ENCODE measurements around the gene CDHR3.
"Not testable (repeated sequence)": the region's sequence is repeated elsewhere in the genome, so short reads cannot be mapped to it uniquely, and the experiment has no call there.

CDHR3 gene

DNA sequence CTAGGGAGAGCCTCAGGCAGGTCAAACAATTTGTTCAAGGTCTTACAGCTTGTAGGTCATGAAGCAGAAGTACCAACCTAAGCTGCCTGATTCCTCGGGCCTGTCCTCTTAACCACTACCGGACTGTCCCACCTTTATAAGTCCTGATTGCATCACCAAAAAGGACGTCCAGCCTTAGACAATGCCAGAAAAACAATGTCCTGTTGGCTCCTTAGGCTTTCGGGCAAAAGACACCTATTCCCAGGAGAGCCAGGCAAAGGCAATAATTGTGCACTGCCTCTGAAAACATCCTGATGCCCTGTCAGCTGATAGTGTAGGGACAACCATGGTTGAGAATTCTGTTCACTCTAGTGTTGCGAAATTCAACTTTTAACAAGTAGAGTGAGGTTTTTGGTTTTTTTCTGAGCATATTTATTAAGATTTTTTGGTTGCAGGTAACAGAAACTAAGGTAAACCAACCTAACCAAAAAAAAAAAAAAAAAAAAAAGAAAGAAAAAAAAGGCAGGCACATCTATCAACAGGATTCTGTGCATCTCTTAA lies 40.5 kb downstream of the CDHR3 start:
- DNase-seq: no peak

DNA sequence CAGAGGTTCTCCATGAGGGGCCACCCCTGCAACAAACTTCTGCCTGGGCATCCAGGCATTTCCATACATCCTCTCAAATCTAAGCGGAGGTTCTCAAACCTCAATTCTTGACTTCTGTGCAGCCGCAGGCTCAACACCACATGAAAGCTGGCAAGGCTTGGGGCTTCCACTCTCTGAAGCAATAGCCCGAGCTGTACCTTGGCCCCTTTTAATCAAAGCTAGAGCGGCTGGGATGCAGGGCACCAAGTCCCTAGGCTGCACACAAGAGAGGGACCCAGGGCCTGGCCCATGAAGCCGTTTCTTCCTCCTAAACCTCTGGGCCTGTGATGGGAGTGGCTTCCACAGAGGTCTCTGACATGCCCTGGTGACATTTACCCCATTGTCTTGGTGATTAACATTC lies 43.8 kb downstream of the CDHR3 start:
- DNase-seq: no peak

DNA sequence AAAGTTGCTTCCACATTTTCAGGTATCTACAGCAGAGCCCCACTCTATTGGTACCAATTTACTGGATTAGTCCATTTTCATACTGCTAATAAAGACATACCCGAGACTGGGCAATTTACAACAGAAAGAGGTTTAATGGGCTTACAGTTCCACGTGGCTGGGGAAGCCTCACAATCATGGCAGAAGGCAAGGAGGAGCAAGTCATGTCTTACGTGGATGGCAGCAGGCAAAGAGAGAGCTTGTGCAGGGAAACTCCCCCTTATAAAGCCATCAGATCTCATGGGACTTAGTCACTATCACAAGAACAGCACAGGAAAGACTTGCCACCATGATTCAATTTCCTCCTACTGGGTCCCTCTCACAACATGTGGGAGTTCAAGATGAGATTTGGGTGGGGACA lies 44.7 kb downstream of the CDHR3 start:
- DNase-seq: not testable (repeated sequence)

DNA sequence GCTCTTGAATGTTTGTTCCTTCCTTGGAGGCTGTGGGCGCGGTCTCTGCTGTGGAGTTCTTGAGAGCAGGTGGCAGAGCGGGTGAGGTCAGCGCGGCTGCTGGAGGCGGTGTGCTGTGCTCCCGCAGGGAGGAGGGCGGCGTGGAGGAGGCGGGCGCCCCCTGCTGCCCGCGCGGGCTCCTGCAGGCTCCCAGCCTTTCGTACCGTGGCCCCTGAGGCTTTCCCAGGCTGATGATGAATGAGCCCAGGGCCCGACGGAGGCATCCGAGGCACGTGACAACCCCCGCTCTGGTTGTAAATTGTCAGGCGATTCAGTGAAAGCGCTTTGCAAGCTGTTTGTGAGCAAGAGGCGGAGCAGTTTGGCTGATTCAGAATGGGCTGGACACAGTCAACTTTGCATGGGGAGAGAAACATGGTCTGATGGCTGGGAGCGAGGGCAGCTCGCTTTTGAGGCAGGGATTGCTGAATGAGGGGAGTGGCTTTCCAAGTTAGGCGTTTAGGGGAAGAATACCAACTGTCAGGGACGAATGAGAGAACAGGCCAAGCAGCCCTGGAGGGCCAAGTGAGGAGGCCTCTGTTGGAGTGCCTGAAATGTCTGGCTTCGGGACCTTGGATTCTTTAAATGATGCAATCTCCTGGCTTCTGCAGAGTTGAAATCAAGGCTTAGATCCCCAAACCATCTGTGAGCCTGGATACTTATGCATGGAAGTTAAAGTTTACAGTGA lies 46.6 kb downstream of the CDHR3 start:
- peak; percentile 69 for DNase-seq

DNA sequence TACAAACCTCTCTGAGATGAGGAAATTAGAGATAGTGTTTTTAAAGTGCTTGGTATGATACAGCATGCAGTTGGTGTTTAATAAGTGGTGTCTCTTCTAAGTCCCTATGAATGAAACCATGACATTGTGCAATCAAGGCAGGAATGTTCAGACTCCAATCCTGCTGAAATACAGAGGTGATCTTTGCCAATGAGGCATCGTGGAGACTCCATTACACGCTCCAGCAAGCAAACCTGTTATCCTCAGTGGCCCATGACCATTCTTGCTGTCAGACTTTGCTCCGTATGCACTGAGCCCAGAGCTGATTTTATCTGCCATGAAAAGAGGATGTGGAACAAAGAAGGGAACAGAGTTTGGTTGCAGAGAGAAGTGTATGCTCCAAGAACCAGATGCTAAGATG lies 47.3 kb downstream of the CDHR3 start:
- DNase-seq: no peak

DNA sequence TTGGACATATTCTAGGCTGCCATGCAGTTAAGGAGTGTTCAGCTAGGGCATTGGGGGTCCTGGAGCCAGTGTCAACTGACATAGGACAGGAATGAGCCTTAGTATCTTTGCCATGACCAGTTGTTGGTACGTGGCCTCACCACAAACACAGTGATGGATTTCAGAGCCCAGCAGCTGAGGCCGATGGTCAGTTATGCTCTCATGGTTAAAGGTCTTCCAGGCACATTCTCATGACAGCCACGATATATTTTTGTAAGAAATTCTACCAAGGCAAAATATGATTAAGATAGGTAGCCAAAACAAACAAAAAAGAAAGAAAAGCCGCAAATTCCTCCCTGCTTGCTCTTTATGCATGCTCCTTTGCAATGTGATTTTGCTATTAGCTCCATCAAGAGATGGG lies 47.8 kb downstream of the CDHR3 start:
- DNase-seq: no peak

DNA sequence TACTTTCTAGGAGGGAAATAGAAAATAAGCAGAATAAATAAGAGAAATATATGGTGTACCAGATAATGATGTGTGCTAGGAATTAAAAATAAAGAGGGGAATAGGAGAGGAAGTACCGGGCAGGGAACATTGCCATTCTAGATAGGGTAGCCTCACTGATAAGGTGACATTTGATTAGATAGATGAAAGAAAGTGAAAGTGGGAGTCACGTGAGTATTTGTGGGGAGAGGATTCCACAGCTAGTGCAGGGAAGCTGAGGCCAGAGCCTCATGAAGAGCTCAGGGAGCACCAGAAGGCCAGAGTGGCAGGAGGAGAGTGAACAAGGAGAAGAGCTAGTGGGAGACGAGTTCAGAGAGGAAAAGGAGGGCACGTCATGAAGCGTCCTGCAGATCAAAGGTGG lies 49.1 kb downstream of the CDHR3 start:
- DNase-seq: no peak

DNA sequence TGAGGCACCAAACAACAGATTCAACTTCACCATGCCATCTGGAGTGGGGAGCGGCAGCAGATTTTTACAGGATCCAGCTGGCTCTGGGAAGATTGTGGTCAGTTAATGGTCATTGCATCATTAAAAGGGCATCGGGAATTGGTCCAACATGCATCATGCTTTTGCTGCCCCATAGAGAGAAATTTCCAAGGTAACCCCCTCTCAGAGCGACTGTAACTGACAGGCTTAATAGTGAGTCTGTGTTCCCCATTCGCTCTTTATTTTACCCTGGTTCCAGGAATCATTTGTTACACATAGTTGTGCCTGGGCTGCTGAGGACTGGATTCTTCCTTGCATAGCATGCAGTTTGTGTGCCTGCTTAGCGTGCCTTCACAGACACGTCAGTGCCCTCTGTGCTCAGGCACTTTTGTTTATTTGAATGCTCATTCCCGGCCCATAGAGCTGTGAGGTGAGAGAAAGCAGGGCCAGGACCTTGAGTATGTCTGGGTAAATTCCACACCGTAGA lies 49.9 kb downstream of the CDHR3 start:
- no peak for DNase-seq

DNA sequence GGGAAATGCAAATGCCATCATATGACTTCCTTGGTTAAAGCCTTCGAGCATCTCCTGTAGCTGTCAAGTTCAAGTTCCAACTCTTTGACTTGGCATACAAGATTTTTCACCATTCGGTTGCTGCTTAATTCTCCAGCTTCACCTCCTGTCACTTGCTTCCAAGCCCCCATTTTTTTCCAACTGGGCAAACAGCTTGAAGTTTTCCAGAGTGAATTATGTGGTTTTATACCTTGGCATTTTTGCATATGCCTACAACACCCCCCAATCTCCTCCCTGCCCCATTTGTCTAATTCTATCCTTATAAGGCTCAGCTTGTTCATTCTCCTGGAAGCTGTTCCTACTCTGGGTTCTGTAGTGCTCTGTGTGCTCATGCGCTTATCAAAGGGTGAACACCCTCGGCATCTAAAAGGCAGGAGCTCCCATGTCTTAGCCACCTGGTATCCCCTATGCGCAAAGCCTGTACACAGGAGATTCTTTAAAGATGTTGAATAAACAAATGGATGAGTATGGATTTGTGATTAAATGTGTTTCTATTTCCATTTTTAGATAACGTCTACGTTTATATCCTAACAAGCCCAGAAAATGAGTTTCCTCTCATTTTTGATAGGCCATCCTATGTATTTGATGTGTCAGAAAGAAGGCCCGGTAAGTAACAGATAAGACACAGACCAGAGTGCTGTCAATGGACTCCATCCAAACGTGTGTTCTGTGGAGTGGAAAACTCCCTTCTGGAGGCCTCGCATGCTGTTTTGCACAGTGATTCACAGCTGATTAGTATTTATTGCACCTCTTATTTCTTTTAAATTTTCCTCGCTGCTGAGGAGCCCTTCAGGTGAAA lies 52.5 kb downstream of the CDHR3 start:
- no peak for DNase-seq

DNA sequence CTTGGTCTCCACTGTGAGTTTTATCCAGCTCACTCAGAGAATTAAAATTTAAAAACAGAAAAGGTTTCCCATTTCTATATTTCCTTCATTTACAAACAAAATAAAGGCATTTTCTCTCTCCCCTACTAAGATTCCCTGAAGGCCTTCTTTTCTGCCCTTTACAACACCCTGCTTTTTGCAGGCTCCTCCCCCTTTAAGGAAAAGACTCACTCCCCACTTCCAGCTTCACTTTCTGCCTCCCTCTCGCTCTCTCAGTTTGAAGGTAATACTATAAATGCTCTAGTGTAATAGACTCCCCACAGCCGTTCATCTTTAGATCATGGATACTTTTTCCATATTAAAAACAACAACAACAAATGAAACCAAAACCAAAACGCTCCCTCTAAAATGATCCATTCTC lies 53.3 kb downstream of the CDHR3 start:
- no peak for DNase-seq

DNA sequence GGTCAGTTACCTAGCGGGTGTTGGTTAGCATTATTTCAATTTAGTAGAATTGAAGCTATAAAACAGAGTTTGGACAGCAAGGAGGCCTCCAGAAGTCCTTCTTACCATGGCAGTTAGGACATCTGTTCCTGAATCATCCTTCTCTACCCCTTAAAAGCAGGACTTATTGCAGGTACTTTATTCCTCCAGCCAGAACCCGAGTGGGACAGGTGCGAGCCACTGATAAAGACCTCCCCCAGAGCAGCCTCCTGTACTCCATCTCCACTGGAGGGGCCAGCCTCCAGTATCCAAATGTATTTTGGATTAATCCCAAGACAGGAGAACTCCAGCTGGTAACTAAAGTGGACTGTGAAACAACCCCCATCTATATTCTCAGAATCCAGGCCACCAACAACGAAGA lies 54.6 kb downstream of the CDHR3 start:
- no peak for DNase-seq

DNA sequence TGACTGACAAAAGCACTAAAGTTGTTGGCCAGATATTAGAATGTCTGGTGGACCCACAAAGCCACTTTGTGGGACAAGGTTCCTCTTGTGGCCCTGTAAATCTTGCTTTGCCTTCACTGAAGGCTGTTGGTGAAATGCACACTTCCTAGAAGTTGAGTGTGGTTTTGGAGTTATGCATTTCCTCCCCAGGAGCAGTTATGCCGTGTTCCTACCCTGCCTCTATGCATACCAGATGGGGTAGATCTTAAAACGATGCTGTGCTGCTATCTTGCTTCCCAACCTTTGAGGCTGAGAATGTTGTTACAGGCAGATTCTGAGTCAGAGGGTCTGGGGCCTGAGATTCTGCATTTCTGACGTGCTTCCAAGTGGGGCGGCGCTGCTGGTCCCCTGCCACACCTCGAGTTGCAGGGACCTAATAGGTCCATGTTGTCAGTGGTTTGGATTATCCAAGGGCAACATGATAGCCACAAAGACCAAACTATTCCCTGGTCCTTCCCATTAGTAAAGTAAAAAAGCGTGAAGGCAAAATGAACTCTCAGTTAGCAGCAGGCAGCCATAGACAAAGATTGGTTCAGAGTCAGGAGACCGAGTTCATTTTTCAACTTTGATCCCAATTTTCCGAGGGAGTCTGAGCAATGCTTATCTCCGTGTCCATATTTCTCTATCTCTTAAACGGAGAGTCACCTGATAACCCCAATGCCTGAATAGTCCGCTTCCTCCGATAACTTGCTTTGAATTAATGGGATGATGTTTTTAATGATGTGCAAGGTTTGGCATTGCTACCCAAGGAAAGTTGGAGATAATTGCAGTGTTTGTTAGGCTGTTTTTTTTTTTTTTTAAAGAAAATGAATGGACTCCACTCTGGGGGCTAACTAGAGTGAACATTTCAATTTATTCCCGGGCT lies 55.8 kb downstream of the CDHR3 start:
- no peak for DNase-seq

DNA sequence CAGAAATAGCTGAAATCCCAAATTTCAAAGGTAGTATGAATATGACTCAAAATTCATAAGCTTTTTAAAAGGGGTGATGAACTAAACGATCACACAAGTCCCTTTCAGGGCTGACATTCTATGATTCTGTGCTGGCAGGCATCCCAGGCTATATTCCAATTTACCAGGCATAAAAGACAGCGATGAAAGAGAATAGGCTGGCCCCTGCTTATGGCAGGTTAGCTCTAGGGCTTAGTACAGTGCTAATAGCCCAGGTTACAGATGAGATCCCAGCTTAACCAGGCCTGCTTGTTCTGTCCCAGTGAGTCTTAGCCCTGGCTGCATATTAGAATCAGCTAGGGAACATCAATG lies 56.4 kb downstream of the CDHR3 start:
- no peak for DNase-seq

DNA sequence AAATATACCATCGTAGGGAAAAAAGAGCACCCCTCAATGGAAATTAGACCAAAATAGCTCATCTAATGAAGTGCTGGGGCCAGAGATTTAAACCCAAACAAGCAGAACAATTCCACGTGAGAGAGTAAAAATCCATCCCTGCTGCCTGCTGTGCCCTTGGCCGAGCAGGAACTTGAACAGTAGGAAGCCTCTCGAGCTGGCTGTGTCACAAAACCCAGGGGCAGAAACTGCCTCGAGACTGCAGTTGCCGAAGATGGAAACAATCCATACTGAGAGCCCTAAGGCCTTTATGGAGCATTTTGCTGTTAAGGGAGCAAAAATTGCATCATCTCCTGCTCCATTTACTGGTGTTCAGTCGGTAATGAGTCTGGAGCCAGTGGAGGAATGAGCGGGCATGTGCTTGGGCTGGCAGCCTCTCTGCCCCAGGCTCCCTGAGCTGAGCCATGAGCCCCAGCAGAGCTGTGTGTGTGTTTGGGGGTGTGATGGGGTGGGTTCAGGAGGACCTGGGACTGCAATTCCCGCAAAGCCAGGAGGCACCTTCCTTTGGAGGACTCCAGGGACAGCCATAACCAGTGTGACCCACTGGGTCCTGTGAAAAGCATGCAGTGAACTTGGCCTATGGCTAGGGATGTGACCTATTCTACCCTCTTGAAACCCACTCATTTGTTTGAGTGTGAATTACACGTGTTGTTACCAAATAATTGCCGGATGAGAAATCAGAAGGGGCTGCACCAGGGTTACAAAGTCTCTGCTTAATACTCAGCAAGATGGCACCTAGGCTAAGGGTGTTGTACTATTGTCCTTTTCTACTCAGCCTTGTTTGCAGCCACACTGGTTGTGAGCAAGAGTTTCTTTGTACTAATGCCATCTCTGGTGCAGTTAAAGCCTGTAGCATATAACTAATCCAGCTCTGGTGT lies 58.3 kb downstream of the CDHR3 start:
- no peak for DNase-seq

DNA sequence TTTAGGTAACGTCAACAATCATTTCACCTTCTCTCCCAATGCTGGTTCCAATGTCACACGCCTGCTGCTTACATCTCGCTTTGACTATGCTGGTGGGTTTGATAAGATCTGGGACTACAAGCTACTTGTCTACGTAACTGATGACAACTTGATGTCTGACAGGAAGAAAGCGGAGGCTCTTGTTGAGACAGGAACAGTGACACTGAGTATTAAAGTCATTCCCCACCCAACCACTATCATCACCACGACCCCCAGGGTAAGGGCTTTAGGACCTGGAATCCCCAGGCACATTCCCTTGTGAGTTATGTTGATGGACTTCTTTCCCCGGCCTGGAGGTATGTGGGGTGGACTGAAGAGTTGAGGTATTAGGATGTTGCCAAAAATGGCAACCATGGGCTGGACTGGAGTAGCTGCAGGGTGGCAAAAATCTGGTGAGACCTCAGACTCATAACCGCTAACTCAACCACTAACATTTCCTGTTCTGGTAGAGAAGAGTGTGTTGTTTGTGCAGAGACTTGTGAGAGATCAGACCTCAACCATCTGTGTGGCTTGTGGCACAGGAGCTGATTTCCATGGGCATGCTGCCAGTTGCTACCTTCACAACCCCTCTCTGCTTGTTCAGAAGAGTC lies 59.2 kb downstream of the CDHR3 start:
- peak; percentile 46 for DNase-seq

DNA sequence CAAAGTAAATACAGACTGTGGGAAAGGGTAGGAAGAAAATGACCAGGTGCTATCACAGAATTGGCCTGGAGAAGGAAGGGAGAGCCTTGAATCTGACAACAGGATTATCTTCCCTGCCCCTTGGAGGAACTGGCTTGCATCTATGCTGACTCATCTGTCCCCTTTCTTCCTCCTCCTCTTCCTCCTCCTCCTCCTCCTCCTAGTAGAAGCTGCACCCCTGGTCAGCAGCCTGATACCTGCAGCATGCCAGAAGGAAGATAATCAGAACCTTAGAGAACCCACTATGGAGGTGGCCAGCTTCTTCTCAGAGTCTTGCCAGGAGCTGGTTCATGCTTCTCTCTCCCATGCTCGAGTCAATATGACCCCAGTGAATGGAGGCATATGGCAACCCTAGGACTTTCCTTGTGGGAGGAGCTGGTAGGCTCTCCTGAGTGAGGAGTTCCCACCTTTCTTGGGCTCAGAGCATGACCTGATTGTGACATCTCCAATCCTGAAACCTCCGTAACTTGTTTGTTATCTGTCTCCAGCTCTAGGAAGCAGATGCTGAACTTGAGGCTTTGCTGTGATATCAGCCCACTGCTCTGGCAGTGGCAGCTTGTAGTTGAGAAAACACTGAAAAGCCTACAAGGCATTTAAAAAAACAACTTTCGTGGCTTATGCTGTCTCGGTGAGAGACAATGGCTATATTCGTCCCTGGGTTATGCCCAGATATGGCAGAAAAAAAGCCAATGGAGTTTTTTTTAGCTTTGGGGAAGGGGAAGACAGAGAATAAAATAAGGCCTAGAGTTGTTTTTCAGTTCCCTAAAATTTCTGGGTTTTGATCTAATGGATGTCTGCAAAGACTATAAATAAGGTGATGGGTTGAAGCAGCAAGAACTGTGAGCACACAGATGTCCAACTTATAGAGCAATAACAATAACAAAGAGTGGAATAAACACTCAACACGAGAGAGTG lies 60.6 kb downstream of the CDHR3 start:
- DNase-seq: no peak

DNA sequence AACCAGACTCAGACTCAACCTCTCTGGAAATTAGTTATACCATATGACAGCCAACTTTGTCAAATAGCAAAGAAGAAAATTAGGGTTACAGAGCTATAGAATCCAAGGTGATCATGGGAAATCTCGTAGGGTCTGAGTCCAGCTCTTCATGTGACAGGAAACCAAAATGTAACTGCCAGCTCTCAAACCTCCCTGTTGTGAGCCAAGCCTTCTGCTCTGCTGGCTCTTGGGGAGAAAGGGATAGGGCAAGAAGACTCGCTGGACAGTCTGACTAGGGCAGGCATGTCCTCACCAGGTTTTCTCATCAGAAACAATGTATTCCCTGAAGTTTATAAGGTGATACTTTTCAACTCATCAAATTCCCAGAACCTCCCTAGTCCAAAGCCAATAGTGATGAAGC lies 63.0 kb downstream of the CDHR3 start:
- no peak for DNase-seq

DNA sequence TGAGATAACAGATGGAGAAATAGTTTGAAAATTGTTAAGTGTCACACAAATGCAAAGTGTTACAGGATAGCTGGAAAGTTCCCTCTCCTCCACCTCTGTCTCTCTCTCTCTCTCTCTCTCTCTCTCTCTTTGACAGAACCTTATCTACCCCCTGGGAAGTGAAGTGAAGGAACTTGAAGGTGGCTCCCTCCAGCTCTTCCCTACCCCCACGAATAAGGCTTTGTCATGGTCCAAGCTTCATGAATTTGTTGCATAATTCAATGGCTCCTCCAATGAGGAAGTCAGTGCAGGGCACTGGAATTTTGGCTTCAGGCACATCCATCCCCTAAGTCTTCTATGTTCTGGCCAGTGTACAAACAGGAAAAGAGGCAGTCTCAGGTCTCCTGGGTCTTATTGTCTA lies 66.4 kb downstream of the CDHR3 start:
- no peak for DNase-seq

DNA sequence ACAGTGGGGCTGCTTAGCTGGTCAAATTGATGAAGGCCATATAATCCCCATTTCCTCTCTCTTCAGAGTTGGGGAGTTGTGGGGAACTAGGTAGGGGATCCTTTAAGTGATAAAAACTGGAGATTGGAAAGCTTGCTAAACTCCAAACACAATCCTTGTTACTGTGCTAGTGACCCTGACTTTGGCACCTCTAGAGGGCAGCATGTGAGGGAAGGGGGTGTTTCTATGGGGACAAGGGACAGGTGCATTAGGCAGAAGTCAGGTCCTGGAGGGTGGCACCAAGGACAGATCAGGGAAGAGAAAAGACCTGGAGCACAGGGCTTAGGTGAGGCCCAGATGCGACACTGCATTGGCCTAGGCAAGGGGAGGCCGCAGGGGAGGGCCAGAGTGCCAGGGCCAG lies 66.9 kb downstream of the CDHR3 start:
- DNase-seq: no peak
